ENCODE results near the gene CPEB1.
A peak's percentile ranks its signal among the peaks of the same experiment; 100 is the strongest.
"Not testable (repeated sequence)": the region's sequence is repeated elsewhere in the genome, so short reads cannot be mapped to it uniquely, and the experiment has no call there.

Gene CPEB1

GRCh38 chr15:82532991-82533481 is 114.1 kb downstream of the CPEB1 start:
- Histone ChIP-seq H3K27me3 (replicated peaks; ENCODE audit: control insufficient read depth, insufficient read depth, low read length, poor library complexity, severe bottlenecking) (no peaks in the 10 kb centered on the region), H3K4me1 (ENCODE audit: control insufficient read depth, insufficient read depth, low read length, poor library complexity, severe bottlenecking) (no peaks in the 10 kb centered on the region), H3K36me3 (ENCODE audit: control insufficient read depth, insufficient read depth, low read length) (peaks cover 35% of the 10 kb centered on the region), H3K27ac (ENCODE audit: insufficient read depth, low read length, poor library complexity, severe bottlenecking) (no peak overlapping the region), H3K4me3 (ENCODE audit: insufficient read depth, low read depth, low read length, poor library complexity, severe bottlenecking) (no peak overlapping the region), H3K9me3 (ENCODE audit: control insufficient read depth, low read length) (no peaks in the 10 kb centered on the region)
- DNase-seq = no peak

GRCh38 chr15:82532383-82532990 is 114.7 kb downstream of the CPEB1 start:
- no peak for DNase-seq
- no peak overlapping the region for H3K4me3 ChIP-seq (ENCODE audit: insufficient read depth, low read depth, low read length, poor library complexity, severe bottlenecking)
- H3K27me3 ChIP-seq (replicated peaks; ENCODE audit: control insufficient read depth, insufficient read depth, low read length, poor library complexity, severe bottlenecking) = no peaks in the 10 kb centered on the region

GRCh38 chr15:82531496-82532382 is 115.4 kb downstream of the CPEB1 start:
- H3K27ac ChIP-seq (ENCODE audit: insufficient read depth, low read length, poor library complexity, severe bottlenecking) = no peak overlapping the region
- H3K4me1 ChIP-seq (ENCODE audit: control insufficient read depth, insufficient read depth, low read length, poor library complexity, severe bottlenecking) = no peaks in the 10 kb centered on the region
- peaks cover 22% of the 10 kb centered on the region for H3K36me3 ChIP-seq (ENCODE audit: control insufficient read depth, insufficient read depth, low read length)
- H3K27me3 ChIP-seq (replicated peaks; ENCODE audit: control insufficient read depth, insufficient read depth, low read length, poor library complexity, severe bottlenecking) = no peaks in the 10 kb centered on the region
- no peak overlapping the region for H3K4me3 ChIP-seq (ENCODE audit: insufficient read depth, low read depth, low read length, poor library complexity, severe bottlenecking)
- no peaks in the 10 kb centered on the region for H3K9me3 ChIP-seq (ENCODE audit: control insufficient read depth, low read length)
- no peak for DNase-seq

More at GRCh38 chr15:82532383-82532990, 114.7 kb downstream of the CPEB1 start:
- Histone ChIP-seq H3K27ac (ENCODE audit: insufficient read depth, low read length, poor library complexity, severe bottlenecking) (no peak overlapping the region), H3K9me3 (ENCODE audit: control insufficient read depth, low read length) (no peaks in the 10 kb centered on the region), H3K4me1 (ENCODE audit: control insufficient read depth, insufficient read depth, low read length, poor library complexity, severe bottlenecking) (no peaks in the 10 kb centered on the region), H3K36me3 (ENCODE audit: control insufficient read depth, insufficient read depth, low read length) (peaks cover 30% of the 10 kb centered on the region)

- H3K4me1 ChIP-seq (ENCODE audit: control insufficient read depth, insufficient read depth, low read length, poor library complexity, severe bottlenecking) = no peaks in the 10 kb centered on the region
- peak; percentile 32 to 63 (median 54) for DNase-seq
- H3K4me3 ChIP-seq (ENCODE audit: insufficient read depth, low read depth, low read length, poor library complexity, severe bottlenecking) = peak overlapping the region; percentile 20
- peaks cover 13% of the 10 kb centered on the region for H3K36me3 ChIP-seq (ENCODE audit: control insufficient read depth, insufficient read depth, low read length)
- no peaks in the 10 kb centered on the region for H3K9me3 ChIP-seq (ENCODE audit: control insufficient read depth, low read length)
- H3K27me3 ChIP-seq (replicated peaks; ENCODE audit: control insufficient read depth, insufficient read depth, low read length, poor library complexity, severe bottlenecking) = no peaks in the 10 kb centered on the region
- H3K27ac ChIP-seq (ENCODE audit: insufficient read depth, low read length, poor library complexity, severe bottlenecking) = no peak overlapping the region
These were observed 116.4 kb downstream of the CPEB1 start for GRCh38 chr15:82530606-82531379.

GRCh38 chr15:82530006-82530405 is 117.2 kb downstream of the CPEB1 start:
- H3K9me3 ChIP-seq (ENCODE audit: control insufficient read depth, low read length) = no peaks in the 10 kb centered on the region
- peaks cover 9% of the 10 kb centered on the region for H3K36me3 ChIP-seq (ENCODE audit: control insufficient read depth, insufficient read depth, low read length)
- no peaks in the 10 kb centered on the region for H3K27me3 ChIP-seq (replicated peaks; ENCODE audit: control insufficient read depth, insufficient read depth, low read length, poor library complexity, severe bottlenecking)
- H3K4me3 ChIP-seq (ENCODE audit: insufficient read depth, low read depth, low read length, poor library complexity, severe bottlenecking) = no peak overlapping the region
- no peak overlapping the region for H3K27ac ChIP-seq (ENCODE audit: insufficient read depth, low read length, poor library complexity, severe bottlenecking)
- no peaks in the 10 kb centered on the region for H3K4me1 ChIP-seq (ENCODE audit: control insufficient read depth, insufficient read depth, low read length, poor library complexity, severe bottlenecking)
- no peak for DNase-seq

- H3K27ac ChIP-seq (ENCODE audit: insufficient read depth, low read length, poor library complexity, severe bottlenecking); DNase-seq; H3K36me3 ChIP-seq (ENCODE audit: control insufficient read depth, insufficient read depth, low read length); H3K9me3 ChIP-seq (ENCODE audit: control insufficient read depth, low read length); H3K27me3 ChIP-seq (replicated peaks; ENCODE audit: control insufficient read depth, insufficient read depth, low read length, poor library complexity, severe bottlenecking); H3K4me3 ChIP-seq (ENCODE audit: insufficient read depth, low read depth, low read length, poor library complexity, severe bottlenecking); H3K4me1 ChIP-seq (ENCODE audit: control insufficient read depth, insufficient read depth, low read length, poor library complexity, severe bottlenecking): not testable (repeated sequence)
These were observed 133.6 kb downstream of the CPEB1 start for GRCh38 chr15:82513587-82513986.

GRCh38 chr15:82507693-82508092 is 139.5 kb downstream of the CPEB1 start:
- H3K36me3 ChIP-seq (ENCODE audit: control insufficient read depth, insufficient read depth, low read length); DNase-seq; H3K27me3 ChIP-seq (replicated peaks; ENCODE audit: control insufficient read depth, insufficient read depth, low read length, poor library complexity, severe bottlenecking); H3K4me1 ChIP-seq (ENCODE audit: control insufficient read depth, insufficient read depth, low read length, poor library complexity, severe bottlenecking); H3K9me3 ChIP-seq (ENCODE audit: control insufficient read depth, low read length); H3K27ac ChIP-seq (ENCODE audit: insufficient read depth, low read length, poor library complexity, severe bottlenecking); H3K4me3 ChIP-seq (ENCODE audit: insufficient read depth, low read depth, low read length, poor library complexity, severe bottlenecking): not testable (repeated sequence)

- not testable (repeated sequence) for H3K4me3 ChIP-seq (ENCODE audit: insufficient read depth, low read depth, low read length, poor library complexity, severe bottlenecking); H3K4me1 ChIP-seq (ENCODE audit: control insufficient read depth, insufficient read depth, low read length, poor library complexity, severe bottlenecking); DNase-seq; H3K27ac ChIP-seq (ENCODE audit: insufficient read depth, low read length, poor library complexity, severe bottlenecking); H3K36me3 ChIP-seq (ENCODE audit: control insufficient read depth, insufficient read depth, low read length); H3K27me3 ChIP-seq (replicated peaks; ENCODE audit: control insufficient read depth, insufficient read depth, low read length, poor library complexity, severe bottlenecking); H3K9me3 ChIP-seq (ENCODE audit: control insufficient read depth, low read length)
These were observed 140.1 kb downstream of the CPEB1 start for GRCh38 chr15:82507087-82507486.

- H3K27ac ChIP-seq (ENCODE audit: insufficient read depth, low read length, poor library complexity, severe bottlenecking); H3K9me3 ChIP-seq (ENCODE audit: control insufficient read depth, low read length); H3K27me3 ChIP-seq (replicated peaks; ENCODE audit: control insufficient read depth, insufficient read depth, low read length, poor library complexity, severe bottlenecking); H3K4me1 ChIP-seq (ENCODE audit: control insufficient read depth, insufficient read depth, low read length, poor library complexity, severe bottlenecking); DNase-seq; H3K4me3 ChIP-seq (ENCODE audit: insufficient read depth, low read depth, low read length, poor library complexity, severe bottlenecking); H3K36me3 ChIP-seq (ENCODE audit: control insufficient read depth, insufficient read depth, low read length): not testable (repeated sequence)
These were observed 141.3 kb downstream of the CPEB1 start for GRCh38 chr15:82505842-82506241.
